HG02981 (cell line): ENCODE results near the gene ERAP2.
"Not testable (repeated sequence)": the region's sequence is repeated elsewhere in the genome, so short reads cannot be mapped to it uniquely, and the experiment has no call there.

ENCODE experiments used
- ATAC-seq: cut with Tn5 transposase; IDR thresholded peaks from one replicate; pipeline ENCODE4 v1.9.1; 2021; ENCODE audit warnings: mild to moderate bottlenecking, moderate library complexity; ENCODE audit not compliant: unreplicated experiment

ERAP2 gene

GRCh38 chr5:96931037-96931436 is 54.7 kb downstream of the ERAP2 start:
- ATAC-seq: not testable (repeated sequence)

GRCh38 chr5:96931605-96932004 is 55.3 kb downstream of the ERAP2 start:
- ATAC-seq: no peak

- ATAC-seq: no peak
These were observed 55.7 kb downstream of the ERAP2 start for GRCh38 chr5:96932026-96932425.

- ATAC-seq: no peak
These were observed 57.7 kb downstream of the ERAP2 start for GRCh38 chr5:96933764-96934707.

- ATAC-seq: peak; percentile 60
These were observed 58.6 kb downstream of the ERAP2 start for GRCh38 chr5:96934708-96935558.

- ATAC-seq: peak; percentile 38
These were observed 59.5 kb downstream of the ERAP2 start, which contains the start of gene LNPEP for GRCh38 chr5:96935559-96936430. TSS of gene LNPEP (plus strand) at chr5:96936080. CDS start at chr5:96936156, 76 bp downstream.

GRCh38 chr5:96936431-96937320 is 60.4 kb downstream of the ERAP2 start:
- peak; percentile 28 for ATAC-seq

- no peak for ATAC-seq
These were observed 64.3 kb downstream of the ERAP2 start for GRCh38 chr5:96940586-96940985.

GRCh38 chr5:96941140-96941539 is 64.8 kb downstream of the ERAP2 start:
- no peak for ATAC-seq

GRCh38 chr5:96942078-96942477 is 65.8 kb downstream of the ERAP2 start:
- ATAC-seq: no peak

GRCh38 chr5:96942911-96943310 is 66.6 kb downstream of the ERAP2 start:
- ATAC-seq: no peak

GRCh38 chr5:96943799-96944198 is 67.5 kb downstream of the ERAP2 start:
- no peak for ATAC-seq

- ATAC-seq: no peak
These were observed 69.0 kb downstream of the ERAP2 start for GRCh38 chr5:96945144-96945897.

- ATAC-seq: no peak
These were observed 70.1 kb downstream of the ERAP2 start for GRCh38 chr5:96946381-96946780.

GRCh38 chr5:96952118-96952750 is 75.9 kb downstream of the ERAP2 start:
- no peak for ATAC-seq

- ATAC-seq: no peak
These were observed 76.9 kb downstream of the ERAP2 start for GRCh38 chr5:96952974-96953730.

- peak; percentile 41 for ATAC-seq
These were observed 81.2 kb downstream of the ERAP2 start for GRCh38 chr5:96957254-96958049.
